ENCODE results near the gene ITPRID1. TPM values are rescaled to one million over a fixed set of nuclear protein-coding genes. Genes with fewer than 3 reads are reported as not detected.
"Not testable (repeated sequence)": the region's sequence is repeated elsewhere in the genome, so short reads cannot be mapped to it uniquely, and the experiment has no call there.

The ITPRID1 gene
- total RNA-seq, result not detected

DNA sequence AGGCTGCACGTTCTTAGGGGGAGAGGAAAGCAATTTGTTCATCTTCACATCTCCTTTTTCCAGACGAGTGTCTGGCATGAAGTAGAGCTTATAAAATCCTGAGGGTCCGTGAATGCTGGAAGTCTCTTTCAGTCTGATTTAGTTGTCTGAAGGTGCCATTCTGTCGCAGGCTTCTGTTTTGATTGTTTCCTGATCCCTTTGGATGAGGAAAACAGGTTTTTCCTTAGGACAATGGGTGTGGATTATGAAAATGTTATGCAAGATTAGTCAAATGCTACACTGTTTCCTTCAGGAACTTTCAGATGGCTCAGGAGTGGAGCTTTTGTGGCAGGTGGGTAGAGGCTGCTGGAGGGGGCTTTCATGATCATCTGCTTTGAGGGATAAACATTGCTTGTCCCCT lies at the start of gene ITPRID1:
TSS of gene ITPRID1 (plus strand) at position 301 of the 400 bp plus-strand sequence. CDS start 38,935 bp downstream, outside the sequence.
- TF ChIP-seq, protein P1, sequence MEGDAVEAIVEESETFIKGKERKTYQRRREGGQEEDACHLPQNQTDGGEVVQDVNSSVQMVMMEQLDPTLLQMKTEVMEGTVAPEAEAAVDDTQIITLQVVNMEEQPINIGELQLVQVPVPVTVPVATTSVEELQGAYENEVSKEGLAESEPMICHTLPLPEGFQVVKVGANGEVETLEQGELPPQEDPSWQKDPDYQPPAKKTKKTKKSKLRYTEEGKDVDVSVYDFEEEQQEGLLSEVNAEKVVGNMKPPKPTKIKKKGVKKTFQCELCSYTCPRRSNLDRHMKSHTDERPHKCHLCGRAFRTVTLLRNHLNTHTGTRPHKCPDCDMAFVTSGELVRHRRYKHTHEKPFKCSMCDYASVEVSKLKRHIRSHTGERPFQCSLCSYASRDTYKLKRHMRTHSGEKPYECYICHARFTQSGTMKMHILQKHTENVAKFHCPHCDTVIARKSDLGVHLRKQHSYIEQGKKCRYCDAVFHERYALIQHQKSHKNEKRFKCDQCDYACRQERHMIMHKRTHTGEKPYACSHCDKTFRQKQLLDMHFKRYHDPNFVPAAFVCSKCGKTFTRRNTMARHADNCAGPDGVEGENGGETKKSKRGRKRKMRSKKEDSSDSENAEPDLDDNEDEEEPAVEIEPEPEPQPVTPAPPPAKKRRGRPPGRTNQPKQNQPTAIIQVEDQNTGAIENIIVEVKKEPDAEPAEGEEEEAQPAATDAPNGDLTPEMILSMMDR (IDR thresholded peaks at IDR 0.05 in 4 of 5, conservative IDR thresholded peaks at IDR 0.05 in 1 of 5), result no peak
- no peak for TF ChIP-seq POLR2A (IDR thresholded peaks at IDR 0.05)
- ATAC-seq, result no peak
- Histone ChIP-seq H3K27me3 (no peaks in the 10 kb centered on the region), H3K9me3 (no peaks in the 10 kb centered on the region), H3K4me1 (no peaks in the 10 kb centered on the region), H3K4me3 (no peak within 1 kb of the TSS), H3K27ac (no peak within 1 kb of the TSS), H3K36me3 (no peaks in the 10 kb centered on the region)
- intact Hi-C loops (cut with DNase I; ENCODE audit: low total_unique reads), result no loop called here
- in situ Hi-C loops (cut with MboI; ENCODE audit: low sequenced_read_pairs in 4 of 4), result no loop called here
- no peak for DNase-seq

DNA sequence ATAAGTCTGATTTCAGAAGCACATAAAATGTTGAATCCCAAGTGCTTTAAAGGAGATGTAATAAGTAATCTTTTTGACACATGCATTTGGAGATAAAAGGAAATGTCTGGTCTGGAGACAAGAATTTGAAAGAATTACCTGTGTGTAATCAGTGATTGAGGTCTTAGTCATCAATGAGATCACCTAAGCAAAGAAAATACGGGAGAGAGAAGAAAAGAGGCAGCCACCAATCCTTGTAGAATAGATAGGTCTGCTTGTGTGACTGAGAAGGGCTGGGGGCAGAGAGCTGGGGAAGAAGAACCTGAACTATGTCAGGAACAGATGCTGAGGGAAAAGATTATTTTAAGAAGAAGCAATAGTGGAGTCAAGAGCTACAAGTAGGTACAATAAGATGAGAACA lies 49.3 kb upstream of the ITPRID1 start:
- no peak for TF ChIP-seq POLR2A (IDR thresholded peaks at IDR 0.05)
- TF ChIP-seq, protein P1 (IDR thresholded peaks at IDR 0.05 in 4 of 5, conservative IDR thresholded peaks at IDR 0.05 in 1 of 5), result no peak

DNA sequence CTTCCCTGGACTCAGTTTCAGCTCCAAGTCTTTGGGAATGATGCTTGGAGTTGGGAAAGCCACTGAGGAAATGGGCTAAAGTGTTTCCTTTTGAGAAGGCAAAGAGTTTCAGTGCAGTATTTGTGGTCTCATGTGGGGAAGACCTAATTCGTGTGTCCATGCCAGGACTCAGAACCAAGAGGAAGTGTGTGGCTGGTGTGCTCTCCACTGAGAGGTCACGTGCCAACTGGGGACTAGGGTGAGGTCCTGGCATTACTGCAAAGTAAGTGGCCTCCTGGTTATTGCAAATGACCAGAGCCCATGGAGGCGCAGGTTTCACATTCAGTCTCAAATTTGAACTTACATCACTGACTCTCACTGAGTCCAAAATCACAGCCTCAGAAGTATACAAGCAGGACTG lies 48.6 kb upstream of the ITPRID1 start:
- ATAC-seq (no peak), DNase-seq (no peak)
- Histone ChIP-seq H3K27me3 (no peaks in the 10 kb centered on the region), H3K27ac (no peak overlapping the region), H3K4me3 (no peak overlapping the region), H3K4me1 (no peaks in the 10 kb centered on the region), H3K9me3 (no peaks in the 10 kb centered on the region), H3K36me3 (no peaks in the 10 kb centered on the region)
- intact Hi-C loops (cut with DNase I; ENCODE audit: low total_unique reads), result no loop called here
- in situ Hi-C loops (cut with MboI; ENCODE audit: low sequenced_read_pairs in 4 of 4), result no loop called here
- TF ChIP-seq, protein P1 (IDR thresholded peaks at IDR 0.05 in 4 of 5, conservative IDR thresholded peaks at IDR 0.05 in 1 of 5), result no peak
- TF ChIP-seq POLR2A (IDR thresholded peaks at IDR 0.05), result no peak

More for the DNA sequence above, 49.3 kb upstream of the ITPRID1 start:
- intact Hi-C loops (cut with DNase I; ENCODE audit: low total_unique reads), result no loop called here
- no peaks in the 10 kb centered on the region for H3K36me3 ChIP-seq
- ATAC-seq (no peak), DNase-seq (no peak)
- no peaks in the 10 kb centered on the region for H3K9me3 ChIP-seq
- no peak overlapping the region for H3K4me3 ChIP-seq
- no peaks in the 10 kb centered on the region for H3K27me3 ChIP-seq
- no peaks in the 10 kb centered on the region for H3K4me1 ChIP-seq
- in situ Hi-C loops (cut with MboI; ENCODE audit: low sequenced_read_pairs in 4 of 4), result no loop called here
- H3K27ac ChIP-seq, result no peak overlapping the region

DNA sequence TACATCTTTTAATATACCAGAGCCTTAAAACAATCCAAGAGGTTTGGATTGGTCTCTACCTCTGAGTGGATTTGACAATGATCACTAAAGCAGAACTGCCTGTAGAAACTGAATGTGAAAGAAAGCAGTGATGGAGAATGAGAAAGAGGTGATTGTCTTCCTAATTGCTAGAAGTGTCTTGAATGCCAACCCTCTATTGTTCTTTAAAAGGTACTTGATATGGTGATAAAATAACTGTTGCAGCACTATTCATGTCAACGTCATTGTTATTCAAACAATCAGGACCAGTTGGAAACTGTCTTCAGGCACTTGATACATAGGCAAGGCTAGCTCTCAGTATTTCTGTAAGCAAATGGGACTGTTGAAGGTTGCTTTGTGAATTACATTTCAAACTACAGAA lies 47.9 kb upstream of the ITPRID1 start:
- DNase-seq (no peak), ATAC-seq (no peak)
- H3K4me1 ChIP-seq, result no peaks in the 10 kb centered on the region
- TF ChIP-seq, protein P1 (IDR thresholded peaks at IDR 0.05 in 4 of 5, conservative IDR thresholded peaks at IDR 0.05 in 1 of 5), result no peak
- TF ChIP-seq POLR2A (IDR thresholded peaks at IDR 0.05), result no peak
- no peaks in the 10 kb centered on the region for H3K9me3 ChIP-seq
- in situ Hi-C loops (cut with MboI; ENCODE audit: low sequenced_read_pairs in 4 of 4), result no loop called here
- no peaks in the 10 kb centered on the region for H3K36me3 ChIP-seq
- H3K27ac ChIP-seq, result no peak overlapping the region
- no peak overlapping the region for H3K4me3 ChIP-seq
- intact Hi-C loops (cut with DNase I; ENCODE audit: low total_unique reads), result no loop called here
- H3K27me3 ChIP-seq, result no peaks in the 10 kb centered on the region

DNA sequence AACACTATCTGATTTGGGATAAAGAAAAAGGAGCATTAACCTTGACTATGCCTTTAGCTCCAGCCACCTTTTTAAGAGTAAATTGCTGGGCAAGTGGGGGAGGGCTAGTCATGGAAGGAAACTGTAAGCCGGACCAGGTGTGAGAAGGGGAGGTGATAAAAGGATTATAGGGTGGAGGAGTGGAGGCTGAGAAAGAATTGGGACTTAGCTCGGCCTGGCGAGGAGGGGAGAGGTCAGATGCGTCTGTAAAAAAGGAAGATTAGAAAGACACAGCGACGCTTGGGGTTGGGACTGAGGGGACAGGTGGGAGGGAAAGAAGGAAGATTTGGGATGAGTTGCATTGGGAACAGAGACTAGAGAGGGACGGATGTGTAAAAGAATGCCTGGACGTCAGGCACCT lies 43.0 kb upstream of the ITPRID1 start:
- H3K27me3 ChIP-seq; H3K4me3 ChIP-seq; ATAC-seq; intact Hi-C loops (cut with DNase I; ENCODE audit: low total_unique reads); H3K27ac ChIP-seq; in situ Hi-C loops (cut with MboI; ENCODE audit: low sequenced_read_pairs in 4 of 4); H3K9me3 ChIP-seq; H3K4me1 ChIP-seq; H3K36me3 ChIP-seq; DNase-seq: not testable (repeated sequence)

Measured in gastrocnemius medialis (tissue), 4 donors.